IMR-90 (cell line): ENCODE measurements around the gene RPS23. TPM values are rescaled to one million over a fixed set of nuclear protein-coding genes. Genes with fewer than 3 reads are reported as not detected.

ENCODE experiments used
- ATAC-seq: fragments of 200-7000 bp; cut with Tn5 transposase; 2 replicates; pipeline ENCODE4 v1.9.1; 2020; ENCODE audit warnings: low read depth, mild to moderate bottlenecking, moderate library complexity
- BruUV-seq: library from RNA; stranded (reverse); fragments of 400-500 nt; replicated peaks from 2 replicates; lab custom pipeline; 2021; lab: Mats Ljungman, UMichigan
- CTCF ChIA-PET: fragments of 300-600 bp; formaldehyde crosslinking; extraction: SDS; loops from one replicate; lab custom pipeline; 2021; ENCODE audit warnings: antibody characterized with exemption; lab: Yijun Ruan, JAX
- POLR2A ChIA-PET: fragments of 300-600 bp; sonication (Branson Sonifier 250); formaldehyde crosslinking; loops from one replicate; lab custom pipeline; 2022; ENCODE audit warnings: antibody characterized with exemption; ENCODE audit not compliant: unreplicated experiment; lab: Charles Lee
- DNase-seq: peaks from one replicate; pipeline ENCODE4 v3.0.0; 2013
- H2AFZ ChIP-seq: replicated peaks from 2 replicates; pipeline ENCODE3; 2013; ENCODE audit warnings: low read length, mild to moderate bottlenecking; ENCODE audit not compliant: poor library complexity
- H2AK5ac ChIP-seq: 2 replicates; pipeline ENCODE4 v1.6.1; 2013; ENCODE audit warnings: low read depth, low read length, inconsistent platforms
- H2AK9ac ChIP-seq: replicated peaks from 2 replicates; pipeline ENCODE3; 2013; ENCODE audit warnings: mild to moderate bottlenecking, low read depth, low read length, moderate library complexity; ENCODE audit not compliant: poor library complexity
- H2BK120ac ChIP-seq: 2 replicates; pipeline ENCODE4 v1.6.1; 2013; ENCODE audit warnings: low read depth, low read length, inconsistent platforms
- H2BK15ac ChIP-seq: 3 replicates; pipeline ENCODE4 v1.6.1; 2013; ENCODE audit warnings: low read depth, low read length, inconsistent platforms
- H2BK20ac ChIP-seq: 2 replicates; pipeline ENCODE4 v1.6.1; 2013; ENCODE audit warnings: low read depth, mild to moderate bottlenecking, inconsistent platforms, low read length, moderate library complexity
- H2BK5ac ChIP-seq: 2 replicates; pipeline ENCODE4 v1.6.1; 2013; ENCODE audit warnings: mild to moderate bottlenecking, low read depth, low read length, inconsistent platforms; ENCODE audit not compliant: poor library complexity, severe bottlenecking
- H3K14ac ChIP-seq: replicated peaks from 2 replicates; pipeline ENCODE4 v1.6.1; 2013; ENCODE audit warnings: low read depth, low read length, inconsistent platforms
- H3K18ac ChIP-seq: 2 replicates; pipeline ENCODE4 v1.6.1; 2013; ENCODE audit warnings: low read depth, low read length, control low read depth
- H3K23ac ChIP-seq: 2 replicates; pipeline ENCODE4 v1.6.1; 2013; ENCODE audit warnings: low read depth, low read length, inconsistent platforms
- H3K27ac ChIP-seq: 2 replicates; pipeline ENCODE4 v1.5.1; 2013; ENCODE audit warnings: mild to moderate bottlenecking, control low read depth, low read length; ENCODE audit not compliant: insufficient read depth
- H3K27me3 ChIP-seq: 2 replicates; pipeline ENCODE4 v1.6.1; 2013; ENCODE audit warnings: low read length; ENCODE audit not compliant: control insufficient read depth, insufficient read depth
- H3K36me3 ChIP-seq: 2 replicates; pipeline ENCODE4 v1.6.1; 2013; ENCODE audit warnings: low read length, mixed read lengths; ENCODE audit not compliant: control insufficient read depth, insufficient read depth
- H3K4ac ChIP-seq: 2 replicates; pipeline ENCODE4 v1.6.1; 2013; ENCODE audit warnings: low read depth, low read length, inconsistent platforms
- H3K4me1 ChIP-seq: 2 replicates; pipeline ENCODE4 v1.6.1; 2013; ENCODE audit warnings: low read length, mixed read lengths; ENCODE audit not compliant: control insufficient read depth, insufficient read depth
- H3K4me2 ChIP-seq: 2 replicates; pipeline ENCODE4 v1.6.1; 2013; ENCODE audit warnings: low read depth, mild to moderate bottlenecking, control low read depth, low read length, moderate library complexity
- H3K4me3 ChIP-seq: 2 replicates; pipeline ENCODE4 v1.5.1; 2013; ENCODE audit warnings: low read depth, mild to moderate bottlenecking, control low read depth, low read length, moderate library complexity; ENCODE audit not compliant: insufficient read depth
- H3K56ac ChIP-seq: 2 replicates; pipeline ENCODE4 v1.6.1; 2013; ENCODE audit warnings: low read length, inconsistent platforms; ENCODE audit not compliant: insufficient read depth; ENCODE audit errors: extremely low read depth
- H3K79me1 ChIP-seq, 2 experiments: 2 replicates each; pipeline ENCODE4 v1.6.1; 2013; ENCODE audit warnings: low read length in 2 of 2, inconsistent platforms in 1 of 2, low read depth in 1 of 2
- H3K9ac ChIP-seq: 2 replicates; pipeline ENCODE4 v1.6.1; 2013; ENCODE audit warnings: low read depth, low read length, control low read depth
- H3K9me1 ChIP-seq: 2 replicates; pipeline ENCODE4 v1.6.1; 2013; ENCODE audit warnings: low read length, inconsistent platforms; ENCODE audit not compliant: insufficient read depth
- H3K9me3 ChIP-seq: 2 replicates; pipeline ENCODE4 v1.6.1; 2013; ENCODE audit warnings: low read length; ENCODE audit not compliant: control insufficient read depth, insufficient read depth
- H4K20me1 ChIP-seq: 2 replicates; pipeline ENCODE4 v1.6.1; 2013; ENCODE audit warnings: low read length, inconsistent platforms; ENCODE audit not compliant: insufficient read depth
- H4K5ac ChIP-seq: 2 replicates; pipeline ENCODE4 v1.6.1; 2013; ENCODE audit warnings: mild to moderate bottlenecking, low read depth, low read length, control low read depth
- H4K8ac ChIP-seq, 2 experiments: 2 replicates each; pipeline ENCODE4 v1.6.1; 2013; ENCODE audit warnings: low read depth in 2 of 2, low read length in 2 of 2, control low read depth in 1 of 2, inconsistent platforms in 1 of 2
- H4K91ac ChIP-seq: 2 replicates; pipeline ENCODE4 v1.6.1; 2013; ENCODE audit warnings: low read depth, low read length, inconsistent platforms; ENCODE audit not compliant: insufficient read depth
- FOS ChIP-seq: fragments of 150-350 bp; IDR thresholded peaks from 2 replicates; pipeline ENCODE4 v1.6.1; 2016; ENCODE audit warnings: low read depth, low read length
- NFE2L2 ChIP-seq: fragments of 150-350 bp; IDR thresholded peaks from 2 replicates; pipeline ENCODE4 v1.6.1; 2016; ENCODE audit warnings: low read depth, mild to moderate bottlenecking, low read length
- WGBS, 2 experiments: methylation state at CpG; one replicate each; pipeline versions ENCODE4 v1.1.5 to v1.1.7; 2013; ENCODE audit warnings: missing lambda C conversion rate in 2 of 2; ENCODE audit not compliant: insufficient read length in 1 of 2; ENCODE audit errors: extremely low coverage in 2 of 2; 5-methylcytosine and 5-hydroxymethylcytosine counted together
- dilution Hi-C: fragments of 300-500 bp; cut with HindIII; formaldehyde crosslinking; loops from one replicate; pipeline ENCODE4 v1.14.3; 2018; ENCODE audit warnings: low sequenced_read_pairs; ENCODE audit not compliant: unreplicated experiment
- in situ Hi-C: fragments of 300-500 bp; cut with MboI; formaldehyde crosslinking; loops from 3 replicates; pipeline ENCODE4 v1.14.3; 2019; ENCODE audit warnings: low sequenced_read_pairs, inconsistent platforms, mixed read lengths
- intact Hi-C: fragments of 100-400 bp; cut with micrococcal nuclease; formaldehyde crosslinking; loops from 2 replicates; pipeline ENCODE4 v1.10.0; 2022
- polyA plus RNA-seq, 3 experiments: library from polyadenylated mRNA; depleted of rRNA; stranded (reverse); fragments of >200 nt; gene quantifications; 2 replicates each; pipeline ENCODE4 v1.2.3, GENCODE V29; 2012; ENCODE audit warnings: low replicate concordance in 1 of 3
- total RNA-seq: library from RNA; depleted of rRNA; stranded (reverse); fragments of >200 nt; gene quantifications from 2 replicates; pipeline ENCODE4 v1.2.3, GENCODE V29; 2012

RPS23 gene
- total and polyA plus RNA-seq, 2 of the 4 experiments (the other 2 are of a cell fraction): 3,186 to 3,318 TPM

GRCh38 chr5:82291420-82291819 lies 13.3 kb upstream of the RPS23 start:
- H3K27me3 ChIP-seq: no peaks in the 10 kb centered on the region
- H4K20me1 ChIP-seq: no peaks in the 10 kb centered on the region
- no peak for TF ChIP-seq NFE2L2
- no peak for TF ChIP-seq FOS
- DNase-seq (no peak), ATAC-seq (no peak)
- no peak overlapping the region for H2AK5ac ChIP-seq
- intact Hi-C loops (no loop called here), in situ Hi-C loops (no loop called here), dilution Hi-C loops (no loop called here)
- no peak overlapping the region for H3K4me3 ChIP-seq
- H3K9ac ChIP-seq: no peak overlapping the region
- H3K4me2 ChIP-seq: no peak overlapping the region
- no peak overlapping the region for H3K14ac ChIP-seq
- H2BK15ac ChIP-seq: no peak overlapping the region
- no peak overlapping the region for H3K23ac ChIP-seq
- no peak overlapping the region for H4K8ac ChIP-seq
- no CpG with 5 or more reads among the region's 2 CpGs for WGBS, 2 experiments
- H3K79me1 ChIP-seq: no peaks in the 10 kb centered on the region
- H2BK20ac ChIP-seq: no peak overlapping the region
- H4K5ac ChIP-seq: no peak overlapping the region
- H3K36me3 ChIP-seq: no peaks in the 10 kb centered on the region
- no TSS peak for BruUV-seq
- ChIA-PET CTCF (no interaction called here), POLR2A (no interaction called here)
- no peak overlapping the region for H4K91ac ChIP-seq
- H3K27ac ChIP-seq: no peak overlapping the region
- H2BK120ac ChIP-seq: no peak overlapping the region
- no peak overlapping the region for H2BK5ac ChIP-seq
- H3K56ac ChIP-seq: no peak overlapping the region
- no peak overlapping the region for H2AK9ac ChIP-seq
- H3K9me1 ChIP-seq: no peaks in the 10 kb centered on the region
- H3K9me3 ChIP-seq: no peaks in the 10 kb centered on the region
- H2AFZ ChIP-seq: no peak overlapping the region
- no peak overlapping the region for H3K4ac ChIP-seq
- no peaks in the 10 kb centered on the region for H3K4me1 ChIP-seq
- H3K18ac ChIP-seq: no peak overlapping the region
